ENCODE results near the gene REEP1.

GRCh38 chr2:86240251-86240650 is 97.2 kb downstream of the REEP1 start:
- TF ChIP-seq RFX5 (IDR thresholded peaks at IDR 0.05; ENCODE audit: borderline replicate concordance, low read depth, low read length), result no peak
- no peak for TF ChIP-seq CTCF (IDR thresholded peaks at IDR 0.05; ENCODE audit: control extremely low read depth in 1 of 3, insufficient read depth in 1 of 3, low read depth in 1 of 3, low read length in 3 of 3)
- TF ChIP-seq TAF1 (IDR thresholded peaks at IDR 0.05; ENCODE audit: low read depth, low read length), result no peak
- TF ChIP-seq HDAC2 (IDR thresholded peaks at IDR 0.05; ENCODE audit: borderline replicate concordance in 1 of 2, low read depth in 2 of 2, low read length in 2 of 2), result no peak
- no peak for TF ChIP-seq CEBPB (IDR thresholded peaks at IDR 0.05; ENCODE audit: low read depth, low read length)
- no peak for TF ChIP-seq EGR1 (IDR thresholded peaks at IDR 0.05; ENCODE audit: borderline replicate concordance, low read depth, low read length)
- TF ChIP-seq POLR2AphosphoS5 (IDR thresholded peaks at IDR 0.05; ENCODE audit: low read depth, low read length), result no peak
- no peak for TF ChIP-seq POLR2A (IDR thresholded peaks at IDR 0.05; ENCODE audit: control extremely low read depth in 1 of 2, low read depth in 2 of 2, low read length in 2 of 2)
- no peak for TF ChIP-seq EZH2 (IDR thresholded peaks at IDR 0.05; ENCODE audit: low read depth, low read length, severe bottlenecking)

Measured in H1 (cell line).